Measurements from ENCODE around the gene ZBTB7B.

GRCh38 chr1:154967331-154967950, 35.2 kb upstream of the ZBTB7B start:
- TF ChIP-seq CTCF (IDR thresholded peaks at IDR 0.05): no peak
- no peak for TF ChIP-seq EZH2 (IDR thresholded peaks at IDR 0.05; ENCODE audit: borderline replicate concordance, insufficient read depth, low read depth, low read length, poor library complexity, severe bottlenecking)
